Endodermal cell (in vitro differentiated cells): ENCODE data around the gene CALD1. TPM values are rescaled to one million over a fixed set of nuclear protein-coding genes. Genes with fewer than 3 reads are reported as not detected.

ENCODE experiments used
- DNase-seq: peaks from one replicate; pipeline ENCODE4 v3.0.0-alpha.2; 2017
- H3K27ac ChIP-seq: 2 replicates; pipeline ENCODE4 v1.5.1; 2013; ENCODE audit warnings: mild to moderate bottlenecking, low read depth, low read length, moderate library complexity
- H3K27me3 ChIP-seq: 2 replicates; pipeline ENCODE4 v1.6.1; 2013; ENCODE audit warnings: mild to moderate bottlenecking, low read length, moderate library complexity; ENCODE audit not compliant: insufficient read depth, control insufficient read depth, poor library complexity, severe bottlenecking
- H3K36me3 ChIP-seq: 2 replicates; pipeline ENCODE4 v1.7.0; 2013; ENCODE audit warnings: mild to moderate bottlenecking, low read length, moderate library complexity; ENCODE audit not compliant: control insufficient read depth, insufficient read depth
- H3K4me1 ChIP-seq: one replicate; pipeline ENCODE4 v1.7.0; 2013; ENCODE audit warnings: low read length; ENCODE audit not compliant: control insufficient read depth, insufficient read depth
- H3K4me3 ChIP-seq: 2 replicates; pipeline ENCODE4 v1.5.1; 2013; ENCODE audit warnings: mild to moderate bottlenecking, low read length, moderate library complexity
- H3K9ac ChIP-seq: 2 replicates; pipeline ENCODE4 v1.6.1; 2013; ENCODE audit warnings: mild to moderate bottlenecking, low read length, moderate library complexity; ENCODE audit not compliant: poor library complexity, severe bottlenecking; ENCODE audit errors: extremely low read depth
- H3K9me3 ChIP-seq: 2 replicates; pipeline ENCODE4 v1.6.1; 2013; ENCODE audit warnings: mild to moderate bottlenecking, low read length, moderate library complexity; ENCODE audit not compliant: control insufficient read depth
- H3K27ac Mint-ChIP-seq: 2 replicates; pipeline ENCODE4 v1.8.0; 2020; ENCODE audit warnings: mixed read lengths
- H3K27me3 Mint-ChIP-seq: 2 replicates; pipeline ENCODE4 v1.8.0; 2021; ENCODE audit warnings: mild to moderate bottlenecking, mixed read lengths; ENCODE audit not compliant: insufficient read depth
- H3K36me3 Mint-ChIP-seq: 2 replicates; pipeline ENCODE4 v1.8.0; 2020; ENCODE audit warnings: low read depth, mixed read lengths
- H3K4me1 Mint-ChIP-seq: 2 replicates; pipeline ENCODE4 v1.8.0; 2020; ENCODE audit warnings: mixed read lengths
- H3K4me3 Mint-ChIP-seq: 2 replicates; pipeline ENCODE4 v1.8.0; 2020; ENCODE audit warnings: mild to moderate bottlenecking, moderate library complexity, mixed read lengths
- H3K9me3 Mint-ChIP-seq: 2 replicates; pipeline ENCODE4 v1.8.0; 2020; ENCODE audit warnings: mild to moderate bottlenecking, mixed read lengths
- CTCF ChIP-seq: fragments of 200-600 bp; sonication (generic); conservative IDR thresholded peaks from 2 replicates; pipeline ENCODE4 v1.5.0; 2021; ENCODE audit warnings: antibody characterized with exemption, mild to moderate bottlenecking
- WGBS, 2 experiments: methylation state at CpG; one replicate each; pipeline versions ENCODE4 v1.1.5 to v1.1.7; 2013; ENCODE audit warnings: missing lambda C conversion rate in 2 of 2, mixed read lengths in 1 of 2; ENCODE audit not compliant: insufficient coverage in 1 of 2, insufficient read length in 1 of 2; 5-methylcytosine and 5-hydroxymethylcytosine counted together
- total RNA-seq, 2 donors: library from RNA; stranded (reverse); fragmentation: NEBNext Ultra II Directional in 1 of 2; extraction: Animal tissue kit (Norgen Biotek cat#: 25700) in 1 of 2; gene quantifications; 2 replicates in 1 of 2; 3 replicates in 1 of 2; pipeline ENCODE4 v1.2.1, GENCODE V29; 2021

CALD1 gene
- total RNA-seq, 2 donors from 2014 or later = 111 to 132 TPM

GRCh38 chr7:134942690-134943466 is 163.4 kb downstream of the CALD1 start:
- H3K36me3 Mint-ChIP-seq = peaks cover 26% of the 10 kb centered on the region
- Histone ChIP-seq H3K9me3 (no peaks in the 10 kb centered on the region), H3K9ac (no peak overlapping the region), H3K4me3 (no peak overlapping the region), H3K4me1 (peaks cover 10% of the 10 kb centered on the region), H3K27ac (no peak overlapping the region), H3K27me3 (no peaks in the 10 kb centered on the region), H3K36me3 (peaks cover 38% of the 10 kb centered on the region)
- H3K9me3 Mint-ChIP-seq = no peaks in the 10 kb centered on the region
- DNase-seq = no peak
- no peak for TF ChIP-seq CTCF
- no peaks in the 10 kb centered on the region for H3K27me3 Mint-ChIP-seq
- H3K27ac Mint-ChIP-seq = peak overlapping the region; percentile 69
- H3K4me3 Mint-ChIP-seq = peak overlapping the region; percentile 13
- WGBS, 2 experiments = 80 to 89% methylated on average over 1 to 9 of the region's 9 CpGs
- peaks cover 34% of the 10 kb centered on the region for H3K4me1 Mint-ChIP-seq

GRCh38 chr7:134943785-134944400 is 164.5 kb downstream of the CALD1 start:
- H3K36me3 Mint-ChIP-seq = peaks cover 34% of the 10 kb centered on the region
- 83 to 93% methylated on average over 2 of the region's 3 CpGs for WGBS, 2 experiments

GRCh38 chr7:134945691-134946090 is 166.3 kb downstream of the CALD1 start:
- H3K4me3 Mint-ChIP-seq = no peak overlapping the region
- H3K36me3 Mint-ChIP-seq = peaks cover 48% of the 10 kb centered on the region
- Histone ChIP-seq H3K36me3 (peaks cover 55% of the 10 kb centered on the region), H3K9me3 (no peaks in the 10 kb centered on the region), H3K27ac (no peak overlapping the region), H3K27me3 (no peaks in the 10 kb centered on the region), H3K9ac (no peak overlapping the region), H3K4me3 (no peak overlapping the region), H3K4me1 (peaks cover 10% of the 10 kb centered on the region)
- TF ChIP-seq CTCF = no peak
- DNase-seq = no peak
- H3K27me3 Mint-ChIP-seq = no peaks in the 10 kb centered on the region
- peaks cover 25% of the 10 kb centered on the region for H3K4me1 Mint-ChIP-seq
- WGBS, 2 experiments = 92 to 100% methylated on average over 2 to 3 of the region's 3 CpGs
- no peak overlapping the region for H3K27ac Mint-ChIP-seq
- H3K9me3 Mint-ChIP-seq = no peaks in the 10 kb centered on the region

More at GRCh38 chr7:134943785-134944400, 164.5 kb downstream of the CALD1 start:
- Histone ChIP-seq H3K4me3 (no peak overlapping the region), H3K27me3 (no peaks in the 10 kb centered on the region), H3K9me3 (no peaks in the 10 kb centered on the region), H3K9ac (no peak overlapping the region), H3K27ac (no peak overlapping the region), H3K4me1 (peaks cover 10% of the 10 kb centered on the region), H3K36me3 (peaks cover 40% of the 10 kb centered on the region)
- Mint-ChIP-seq H3K4me1 (peaks cover 34% of the 10 kb centered on the region), H3K9me3 (no peaks in the 10 kb centered on the region), H3K27me3 (no peaks in the 10 kb centered on the region), H3K27ac (no peak overlapping the region), H3K4me3 (no peak overlapping the region)
- TF ChIP-seq CTCF = peak; percentile 48
- no peak for DNase-seq
